Keratinocyte (primary cell): ENCODE data around the gene G6PD. TPM values are rescaled to one million over a fixed set of nuclear protein-coding genes. Genes with fewer than 3 reads are reported as not detected.

Experiments used
- DNase-seq: peaks from one replicate; pipeline ENCODE4 v3.0.0-alpha.2; 2011; ENCODE audit warnings: low read depth, missing footprints, low spot score
- FAIRE-seq: peaks from 2 replicates; lab custom pipeline; 2011; peaks lifted over from hg19 to GRCh38; lab: Jason Lieb, UNC
- H2AFZ ChIP-seq: 2 replicates; pipeline ENCODE4 v1.6.0; 2012; ENCODE audit warnings: low read length, control low read depth, inconsistent platforms; ENCODE audit not compliant: control insufficient read depth
- H3K27ac ChIP-seq: 2 replicates; pipeline ENCODE4 v1.5.1; 2011; ENCODE audit warnings: low read length; ENCODE audit not compliant: control insufficient read depth, insufficient read depth
- H3K27me3 ChIP-seq: 3 replicates; pipeline ENCODE4 v1.6.0; 2011; ENCODE audit warnings: low read length; ENCODE audit not compliant: control insufficient read depth, insufficient read depth; ENCODE audit errors: extremely low read depth
- H3K36me3 ChIP-seq, 2 experiments: 2 replicates in 1 of 2; 3 replicates in 1 of 2; pipeline ENCODE4 v1.5.1; 2011; ENCODE audit warnings: low read length in 2 of 2, mild to moderate bottlenecking in 1 of 2; ENCODE audit not compliant: control insufficient read depth in 2 of 2, insufficient read depth in 2 of 2; ENCODE audit errors: extremely low read depth in 1 of 2
- H3K4me1 ChIP-seq: 3 replicates; pipeline ENCODE4 v1.5.1; 2011; ENCODE audit warnings: low read length; ENCODE audit not compliant: control insufficient read depth, insufficient read depth; ENCODE audit errors: extremely low read depth
- H3K4me2 ChIP-seq: 3 replicates; pipeline ENCODE4 v1.6.0; 2011; ENCODE audit warnings: low read depth, low read length; ENCODE audit not compliant: control insufficient read depth, insufficient read depth; ENCODE audit errors: extremely low read depth
- H3K4me3 ChIP-seq, 3 experiments: fragments of 200-600 bp in 1 of 3; sonication (generic) in 1 of 3; 2 replicates in 2 of 3; 3 replicates in 1 of 3; pipeline ENCODE4 v1.5.1; 2011 to 2016; ENCODE audit warnings: low read length in 3 of 3, mild to moderate bottlenecking in 3 of 3, control low read depth in 2 of 3, inconsistent platforms in 1 of 3, low read depth in 1 of 3, mixed read lengths in 1 of 3, mixed run types in 1 of 3, moderate library complexity in 1 of 3; ENCODE audit not compliant: control insufficient read depth in 2 of 3, insufficient read depth in 2 of 3; ENCODE audit errors: extremely low read depth in 1 of 3
- H3K79me2 ChIP-seq: 2 replicates; pipeline ENCODE4 v1.6.0; 2012; ENCODE audit warnings: low read length; ENCODE audit not compliant: control insufficient read depth, insufficient read depth
- H3K9ac ChIP-seq: 3 replicates; pipeline ENCODE4 v1.6.0; 2011; ENCODE audit warnings: low read length; ENCODE audit not compliant: control insufficient read depth, insufficient read depth; ENCODE audit errors: extremely low read depth
- H3K9me1 ChIP-seq: 3 replicates; pipeline ENCODE4 v1.6.0; 2011; ENCODE audit warnings: low read length; ENCODE audit not compliant: control insufficient read depth, insufficient read depth; ENCODE audit errors: extremely low read depth
- H3K9me3 ChIP-seq: 2 replicates; pipeline ENCODE4 v1.5.1; 2012; ENCODE audit warnings: low read depth, low read length; ENCODE audit not compliant: control insufficient read depth
- H4K20me1 ChIP-seq: 3 replicates; pipeline ENCODE4 v1.6.0; 2011; ENCODE audit warnings: low read length; ENCODE audit not compliant: control insufficient read depth, insufficient read depth; ENCODE audit errors: extremely low read depth
- EZH2 ChIP-seq: IDR thresholded peaks from one replicate; pipeline ENCODE4 v1.6.1; 2012; ENCODE audit warnings: inconsistent platforms, mild to moderate bottlenecking, low read length, moderate library complexity
- dilution Hi-C: fragments of 300-500 bp; cut with MboI; formaldehyde crosslinking; loops from one replicate; pipeline ENCODE4 v1.7.0; 2020; ENCODE audit warnings: low sequenced_read_pairs; ENCODE audit not compliant: extremely low pct_ligation_motif_present
- polyA plus RNA-seq, 5 experiments: library from polyadenylated mRNA; depleted of rRNA in 3 of 5; stranded (reverse) in 3 of 5; stranded (forward) in 1 of 5; unstranded in 1 of 5; fragments of >200 nt; gene quantifications; 1 replicate in 1 of 5; 2 replicates in 3 of 5; 3 replicates in 1 of 5; pipeline versions ENCODE4 v1.2.1 to v1.2.3, GENCODE V29; 2011 to 2012; ENCODE audit warnings: missing spikeins in 2 of 5, low read depth in 1 of 5, low replicate concordance in 1 of 5
- TF ChIP-seq, protein P1 (sequence below), 3 experiments: IDR thresholded peaks in 1 of 3; conservative IDR thresholded peaks in 1 of 3; optimal IDR thresholded peaks in 1 of 3; 2 replicates in 2 of 3; 3 replicates in 1 of 3; pipeline versions ENCODE3 to v1.5.1; 2011; ENCODE audit warnings: low read length in 3 of 3, mild to moderate bottlenecking in 3 of 3, moderate library complexity in 2 of 3, control low read depth in 1 of 3, inconsistent platforms in 1 of 3; ENCODE audit not compliant: insufficient read depth in 2 of 3; ENCODE audit errors: extremely low read depth in 1 of 3

Gene G6PD
- polyA plus RNA-seq, 1 donor (not counting 4 experiments of a cell fraction or from before 2014, with no cell fraction given), result 41.6 TPM

DNA sequence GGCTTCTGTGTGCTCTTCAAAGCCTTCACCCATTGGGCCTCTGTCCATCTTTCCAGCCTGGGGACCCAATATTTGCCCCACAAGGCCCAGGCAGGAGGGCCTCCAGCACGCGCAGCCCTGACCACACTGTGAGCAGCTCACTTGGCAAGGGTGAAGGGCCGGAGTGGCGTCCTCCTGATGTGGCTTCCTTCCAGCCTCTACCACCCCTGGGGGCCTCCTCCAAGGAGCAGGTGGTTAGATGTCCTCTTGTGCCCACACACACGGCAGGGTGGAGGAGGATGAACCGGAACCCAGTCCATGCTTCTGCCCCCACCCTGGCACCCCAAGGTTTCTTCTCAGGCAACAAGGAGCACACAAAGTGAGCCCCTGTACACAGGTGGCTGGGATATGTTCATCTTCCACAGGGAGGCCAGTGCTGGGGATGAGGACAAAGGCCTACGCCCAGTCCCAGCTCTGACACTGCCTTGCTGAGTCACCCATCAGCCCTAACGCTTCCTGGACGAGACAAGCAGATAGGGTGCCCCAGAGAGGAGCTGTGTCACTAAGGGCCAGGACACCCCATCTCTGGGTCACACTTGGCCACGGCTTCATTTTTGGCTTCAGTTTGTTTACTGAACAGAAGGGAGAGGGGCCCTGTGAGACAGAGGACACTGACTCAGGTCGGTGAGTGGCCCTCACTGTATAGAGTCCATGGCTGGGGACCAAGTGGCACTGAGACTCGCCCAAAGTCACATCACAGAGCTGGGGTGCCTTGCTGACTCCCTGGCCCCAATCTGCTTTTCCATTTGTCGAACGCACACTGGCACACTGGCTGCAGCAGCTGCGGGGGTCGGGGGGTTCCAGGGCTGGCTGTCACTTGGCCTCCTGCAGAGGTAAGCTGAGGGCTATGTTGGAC, 62.1 kb downstream of the G6PD start:
- H3K36me3 ChIP-seq, result peaks cover 5 to 8% of the 10 kb centered on the region in 2 experiments
- dilution Hi-C loops, result no loop called here
- H3K27ac ChIP-seq, result no peak overlapping the region
- H3K4me1 ChIP-seq, result peaks cover 11% of the 10 kb centered on the region
- H3K9me1 ChIP-seq, result no peaks in the 10 kb centered on the region
- H3K4me3 ChIP-seq, result no peak overlapping the region
- FAIRE-seq, result no peak
- H4K20me1 ChIP-seq, result no peaks in the 10 kb centered on the region
- H3K9me3 ChIP-seq, result no peaks in the 10 kb centered on the region
- TF ChIP-seq, protein P1, sequence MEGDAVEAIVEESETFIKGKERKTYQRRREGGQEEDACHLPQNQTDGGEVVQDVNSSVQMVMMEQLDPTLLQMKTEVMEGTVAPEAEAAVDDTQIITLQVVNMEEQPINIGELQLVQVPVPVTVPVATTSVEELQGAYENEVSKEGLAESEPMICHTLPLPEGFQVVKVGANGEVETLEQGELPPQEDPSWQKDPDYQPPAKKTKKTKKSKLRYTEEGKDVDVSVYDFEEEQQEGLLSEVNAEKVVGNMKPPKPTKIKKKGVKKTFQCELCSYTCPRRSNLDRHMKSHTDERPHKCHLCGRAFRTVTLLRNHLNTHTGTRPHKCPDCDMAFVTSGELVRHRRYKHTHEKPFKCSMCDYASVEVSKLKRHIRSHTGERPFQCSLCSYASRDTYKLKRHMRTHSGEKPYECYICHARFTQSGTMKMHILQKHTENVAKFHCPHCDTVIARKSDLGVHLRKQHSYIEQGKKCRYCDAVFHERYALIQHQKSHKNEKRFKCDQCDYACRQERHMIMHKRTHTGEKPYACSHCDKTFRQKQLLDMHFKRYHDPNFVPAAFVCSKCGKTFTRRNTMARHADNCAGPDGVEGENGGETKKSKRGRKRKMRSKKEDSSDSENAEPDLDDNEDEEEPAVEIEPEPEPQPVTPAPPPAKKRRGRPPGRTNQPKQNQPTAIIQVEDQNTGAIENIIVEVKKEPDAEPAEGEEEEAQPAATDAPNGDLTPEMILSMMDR (optimal IDR thresholded peaks at IDR 0.05 in 1 of 3, IDR thresholded peaks at IDR 0.05 in 1 of 3, conservative IDR thresholded peaks at IDR 0.05 in 1 of 3; ENCODE audit: extremely low read depth in 1 of 3, insufficient read depth in 2 of 3, low read length in 3 of 3), result no peak
- TF ChIP-seq EZH2, result no peak
- DNase-seq, result no peak
- no peaks in the 10 kb centered on the region for H3K27me3 ChIP-seq
- H3K9ac ChIP-seq, result no peak overlapping the region
- no peak overlapping the region for H2AFZ ChIP-seq
- no peak overlapping the region for H3K4me2 ChIP-seq
- peaks cover 9% of the 10 kb centered on the region for H3K79me2 ChIP-seq

DNA sequence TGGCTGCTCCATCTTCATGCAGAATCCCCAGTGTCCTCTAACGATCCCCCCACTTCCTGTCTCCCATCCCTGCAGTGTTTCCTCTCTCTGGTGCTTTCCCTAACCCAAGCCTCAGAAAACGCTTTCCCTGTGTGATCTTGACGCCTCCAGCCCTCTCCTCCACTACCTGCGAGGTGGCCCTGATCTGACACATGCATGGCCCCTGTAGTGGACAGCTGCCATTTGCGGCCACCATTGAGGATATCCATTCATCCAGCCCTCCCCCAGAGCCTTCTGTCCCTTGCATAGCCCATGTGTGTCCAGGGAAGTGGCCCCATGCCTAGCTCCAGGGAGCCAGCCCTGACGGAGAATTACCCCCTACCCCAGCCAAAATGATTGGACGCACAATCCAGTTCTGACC, 63.3 kb downstream of the G6PD start:
- Histone ChIP-seq H3K9me1 (no peaks in the 10 kb centered on the region), H3K79me2 (peaks cover 8% of the 10 kb centered on the region), H3K4me2 (no peak overlapping the region), H3K9me3 (no peaks in the 10 kb centered on the region), H2AFZ (no peak overlapping the region), H3K9ac (no peak overlapping the region), H3K4me3 (no peak overlapping the region), H3K36me3 (peaks cover 5 to 8% of the 10 kb centered on the region in 2 experiments), H3K4me1 (peaks cover 6% of the 10 kb centered on the region), H3K27me3 (no peaks in the 10 kb centered on the region), H3K27ac (no peak overlapping the region), H4K20me1 (no peaks in the 10 kb centered on the region)
- dilution Hi-C loops, result no loop called here
- DNase-seq, result no peak
- FAIRE-seq, result no peak
- no peak for TF ChIP-seq EZH2
- TF ChIP-seq, protein P1 (optimal IDR thresholded peaks at IDR 0.05 in 1 of 3, IDR thresholded peaks at IDR 0.05 in 1 of 3, conservative IDR thresholded peaks at IDR 0.05 in 1 of 3; ENCODE audit: extremely low read depth in 1 of 3, insufficient read depth in 2 of 3, low read length in 3 of 3), result no peak
